GM10266 (cell line): ENCODE measurements around the gene SCRN1.

ENCODE experiments used
- DNase-seq: peaks from one replicate; pipeline ENCODE4 v3.0.0; 2012; ENCODE audit errors: extremely low spot score
- CTCF ChIP-seq: IDR thresholded peaks from 2 replicates; pipeline ENCODE4 v1.5.1; 2012; ENCODE audit warnings: mild to moderate bottlenecking, low read depth; ENCODE audit not compliant: control insufficient read depth, insufficient read depth; ENCODE audit errors: missing control alignments

The SCRN1 gene

GRCh38 chr7:30022991-30023390, 33.4 kb upstream of the SCRN1 start:
- no peak for TF ChIP-seq CTCF
- DNase-seq = no peak

- DNase-seq = no peak
Observed at GRCh38 chr7:30020535-30020934, 30.9 kb upstream of the SCRN1 start.

GRCh38 chr7:30019960-30020359, 30.4 kb upstream of the SCRN1 start:
- TF ChIP-seq CTCF = no peak
- no peak for DNase-seq

More at GRCh38 chr7:30020535-30020934, 30.9 kb upstream of the SCRN1 start:
- no peak for TF ChIP-seq CTCF

GRCh38 chr7:30019387-30019786, 29.8 kb upstream of the SCRN1 start:
- TF ChIP-seq CTCF = no peak
- no peak for DNase-seq

- TF ChIP-seq CTCF = no peak
- no peak for DNase-seq
Observed at GRCh38 chr7:30018451-30018850, 28.9 kb upstream of the SCRN1 start.

GRCh38 chr7:30012757-30013156, 23.2 kb upstream of the SCRN1 start:
- no peak for DNase-seq
- TF ChIP-seq CTCF = no peak

GRCh38 chr7:30010021-30010420, 20.4 kb upstream of the SCRN1 start:
- no peak for DNase-seq
- TF ChIP-seq CTCF = no peak
